Stomach (tissue), 9 donors: ENCODE results near the gene TET2. TPM values are rescaled to one million over a fixed set of nuclear protein-coding genes. Genes with fewer than 3 reads are reported as not detected.
"Not testable (repeated sequence)": the region's sequence is repeated elsewhere in the genome, so short reads cannot be mapped to it uniquely, and the experiment has no call there.

Experiments
- DNase-seq, 2 donors: peaks; one replicate each; pipeline versions ENCODE4 v3.0.0 to v3.0.0-alpha.2; 2013 to 2019
- H3K27ac ChIP-seq, 5 donors: fragments of 200-600 bp in 4 of 5; sonication (generic) in 4 of 5; one replicate each; pipeline ENCODE4 v1.5.1; 2013 to 2019; ENCODE audit warnings: mild to moderate bottlenecking in 1 of 5, moderate library complexity in 1 of 5
- H3K27me3 ChIP-seq, 3 donors: fragments of 200-600 bp; sonication (generic); one replicate each; pipeline ENCODE4 v1.5.1; 2017 to 2019; ENCODE audit warnings: mixed run types in 1 of 3
- H3K36me3 ChIP-seq, 4 donors: fragments of 200-600 bp; sonication (generic); 1 replicate in 3 of 4; 2 replicates in 1 of 4; pipeline ENCODE4 v1.5.1; 2016 to 2019
- H3K4me1 ChIP-seq, 4 donors: fragments of 200-600 bp; sonication (generic); one replicate each; pipeline ENCODE4 v1.5.1; 2016 to 2019
- H3K4me3 ChIP-seq, 4 donors: fragments of 200-600 bp; sonication (generic) in 3 of 4; one replicate each; pipeline ENCODE4 v1.5.1; 2016 to 2019; ENCODE audit warnings: mild to moderate bottlenecking in 1 of 4
- H3K9me3 ChIP-seq, 4 donors: fragments of 200-600 bp; sonication (generic); one replicate each; pipeline ENCODE4 v1.5.1; 2016 to 2019
- EP300 ChIP-seq: sonication (generic); formaldehyde crosslinking; IDR thresholded peaks from one replicate; pipeline ENCODE4 v1.6.1; 2017; ENCODE audit warnings: antibody characterized with exemption
- POLR2A ChIP-seq, 4 donors: fragments of 450-650 bp; IDR thresholded peaks; one replicate each; pipeline ENCODE4 v1.6.1; 2016; ENCODE audit warnings: antibody characterized with exemption in 4 of 4, control low read depth in 2 of 4, mild to moderate bottlenecking in 1 of 4, moderate library complexity in 1 of 4
- POLR2AphosphoS5 ChIP-seq, 3 donors: sonication (generic); formaldehyde crosslinking; IDR thresholded peaks; one replicate each; pipeline ENCODE4 v1.6.1; 2016; ENCODE audit warnings: antibody characterized with exemption in 3 of 3
- WGBS, 5 donors: extraction: QIAGEN DNeasy Blood & Tissue Kit in 3 of 5; methylation state at CpG; one replicate each; pipeline versions ENCODE4 v1.1.5 to v1.1.7; 2013 to 2018; 5-methylcytosine and 5-hydroxymethylcytosine counted together
- intact Hi-C: fragments of 100-400 bp; cut with DNase I; formaldehyde crosslinking; loops from one replicate; pipeline ENCODE4 v1.15.1; 2023; ENCODE audit warnings: low total_unique reads
- polyA plus RNA-seq, 3 donors: library from polyadenylated mRNA; stranded (reverse); fragments of 200-250 nt; gene quantifications; one replicate each; pipeline ENCODE4 v1.2.3, GENCODE V29; 2013
- total RNA-seq, 5 donors: library from RNA; depleted of rRNA; stranded (reverse); fragments of >200 nt; gene quantifications; one replicate each; pipeline versions ENCODE4 v1.1.0 to v1.2.3, GENCODE V29; 2014 to 2016
- TF ChIP-seq, protein P1 (sequence below), 7 experiments: fragments of 450-650 bp in 4 of 7; fragments of 200-600 bp in 3 of 7; sonication (generic) in 3 of 7; IDR thresholded peaks; one replicate each; pipeline ENCODE4 v1.5.1; 2016 to 2019; ENCODE audit warnings: antibody characterized with exemption in 7 of 7, control low read depth in 2 of 7, mild to moderate bottlenecking in 1 of 7
- donor health status: healthy with polysubstance abuse.
- donor health status: Bipolar disorder and iron deficiency.
- donor health status: healthy.

TET2 gene
- total and polyA plus RNA-seq, 8 donors = 1.7 to 30.3 (median 21.7) TPM

DNA sequence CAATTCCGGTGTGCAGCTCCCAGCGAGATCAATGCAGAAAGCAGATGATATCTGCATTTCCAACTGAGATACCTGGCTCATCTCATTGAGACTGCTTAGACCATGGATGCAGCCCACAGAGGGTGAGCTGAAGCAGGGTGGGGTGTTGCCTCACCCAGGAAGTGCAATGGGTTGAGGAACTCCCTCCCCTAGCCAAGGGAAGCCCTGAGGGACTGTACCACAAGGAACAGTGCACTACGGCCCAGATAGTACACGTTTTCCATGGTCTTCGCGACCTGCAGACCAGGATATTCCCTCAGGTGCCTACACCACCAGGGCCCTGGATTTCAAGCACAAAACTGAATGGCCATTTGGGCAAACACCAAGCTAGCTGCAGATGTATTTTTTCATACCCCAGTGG lies 150.0 kb downstream of the TET2 start:
- no peak for TF ChIP-seq POLR2A (IDR thresholded peaks at IDR 0.05)
- TF ChIP-seq, protein P1, sequence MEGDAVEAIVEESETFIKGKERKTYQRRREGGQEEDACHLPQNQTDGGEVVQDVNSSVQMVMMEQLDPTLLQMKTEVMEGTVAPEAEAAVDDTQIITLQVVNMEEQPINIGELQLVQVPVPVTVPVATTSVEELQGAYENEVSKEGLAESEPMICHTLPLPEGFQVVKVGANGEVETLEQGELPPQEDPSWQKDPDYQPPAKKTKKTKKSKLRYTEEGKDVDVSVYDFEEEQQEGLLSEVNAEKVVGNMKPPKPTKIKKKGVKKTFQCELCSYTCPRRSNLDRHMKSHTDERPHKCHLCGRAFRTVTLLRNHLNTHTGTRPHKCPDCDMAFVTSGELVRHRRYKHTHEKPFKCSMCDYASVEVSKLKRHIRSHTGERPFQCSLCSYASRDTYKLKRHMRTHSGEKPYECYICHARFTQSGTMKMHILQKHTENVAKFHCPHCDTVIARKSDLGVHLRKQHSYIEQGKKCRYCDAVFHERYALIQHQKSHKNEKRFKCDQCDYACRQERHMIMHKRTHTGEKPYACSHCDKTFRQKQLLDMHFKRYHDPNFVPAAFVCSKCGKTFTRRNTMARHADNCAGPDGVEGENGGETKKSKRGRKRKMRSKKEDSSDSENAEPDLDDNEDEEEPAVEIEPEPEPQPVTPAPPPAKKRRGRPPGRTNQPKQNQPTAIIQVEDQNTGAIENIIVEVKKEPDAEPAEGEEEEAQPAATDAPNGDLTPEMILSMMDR (IDR thresholded peaks at IDR 0.05) = no peak
- TF ChIP-seq EP300 = no peak
- TF ChIP-seq POLR2AphosphoS5 (IDR thresholded peaks at IDR 0.05) = no peak
- intact Hi-C loops = no loop called here
- DNase-seq = no peak
- Histone ChIP-seq H3K4me3 (no peak overlapping the region), H3K27me3 (no peaks in the 10 kb centered on the region), H3K9me3 (peaks cover 0 to 17% (median 14%) of the 10 kb centered on the region in 4 donors), H3K27ac (no peak overlapping the region), H3K36me3 (no peaks in the 10 kb centered on the region), H3K4me1 (no peaks in the 10 kb centered on the region)
- WGBS, 5 donors = 84 to 97% (median 91%) methylated on average over 6 of the region's 6 CpGs

DNA sequence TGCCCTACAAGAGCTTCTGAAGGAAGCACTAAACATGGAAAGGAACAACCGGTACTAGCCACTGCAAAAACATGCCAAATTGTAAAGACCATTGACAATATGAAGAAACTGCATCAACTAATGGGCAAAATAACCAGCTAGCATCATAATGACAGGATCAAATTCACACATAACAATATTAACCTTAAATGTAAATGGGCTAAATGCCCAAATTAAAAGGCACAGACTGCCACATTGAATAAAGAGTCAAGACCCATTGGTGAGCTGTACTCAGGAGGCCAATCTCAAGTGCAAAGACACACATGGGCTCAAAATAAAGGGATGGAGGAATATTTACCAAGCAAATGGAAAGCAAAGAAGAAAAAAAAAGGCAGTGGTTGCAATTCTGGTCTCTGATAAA lies 152.4 kb downstream of the TET2 start:
- H3K27ac ChIP-seq, intact Hi-C loops, H3K4me1 ChIP-seq, H3K4me3 ChIP-seq, H3K27me3 ChIP-seq, DNase-seq, H3K36me3 ChIP-seq: not testable (repeated sequence)
- H3K9me3 ChIP-seq = peaks cover 0 to 28% (median 19%) of the 10 kb centered on the region in 4 donors
- WGBS, 5 donors = 96 to 100% (median 100%) methylated on average over 1 of the region's 1 CpG

DNA sequence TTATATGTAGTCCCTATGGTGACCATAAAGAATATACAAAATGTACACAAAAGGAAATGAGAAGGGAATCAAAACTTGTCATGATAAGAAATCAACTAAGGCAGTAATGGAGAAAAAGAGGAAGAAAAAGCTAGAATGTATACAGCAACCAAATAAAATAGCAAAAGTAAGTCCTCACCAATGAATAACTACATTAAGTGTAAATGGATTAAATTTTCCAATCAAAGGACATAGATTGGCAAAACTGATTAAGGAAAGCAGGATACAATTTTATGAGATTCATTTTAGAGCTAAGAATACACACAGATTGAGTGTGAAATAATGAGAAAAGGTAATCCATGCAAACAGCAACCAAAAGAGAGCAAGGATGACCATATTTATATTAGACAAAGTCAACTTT lies 157.4 kb downstream of the TET2 start:
- no peak for DNase-seq
- Histone ChIP-seq H3K4me3 (no peak overlapping the region), H3K27me3 (no peaks in the 10 kb centered on the region), H3K9me3 (peaks cover 0 to 31% (median 17%) of the 10 kb centered on the region in 4 donors), H3K4me1 (no peaks in the 10 kb centered on the region), H3K36me3 (no peaks in the 10 kb centered on the region), H3K27ac (no peak overlapping the region)
- intact Hi-C loops = no loop called here
- TF ChIP-seq EP300 (no peak), POLR2AphosphoS5 (IDR thresholded peaks at IDR 0.05) (no peak), POLR2A (IDR thresholded peaks at IDR 0.05) (no peak)
- TF ChIP-seq, protein P1 (IDR thresholded peaks at IDR 0.05) = no peak

DNA sequence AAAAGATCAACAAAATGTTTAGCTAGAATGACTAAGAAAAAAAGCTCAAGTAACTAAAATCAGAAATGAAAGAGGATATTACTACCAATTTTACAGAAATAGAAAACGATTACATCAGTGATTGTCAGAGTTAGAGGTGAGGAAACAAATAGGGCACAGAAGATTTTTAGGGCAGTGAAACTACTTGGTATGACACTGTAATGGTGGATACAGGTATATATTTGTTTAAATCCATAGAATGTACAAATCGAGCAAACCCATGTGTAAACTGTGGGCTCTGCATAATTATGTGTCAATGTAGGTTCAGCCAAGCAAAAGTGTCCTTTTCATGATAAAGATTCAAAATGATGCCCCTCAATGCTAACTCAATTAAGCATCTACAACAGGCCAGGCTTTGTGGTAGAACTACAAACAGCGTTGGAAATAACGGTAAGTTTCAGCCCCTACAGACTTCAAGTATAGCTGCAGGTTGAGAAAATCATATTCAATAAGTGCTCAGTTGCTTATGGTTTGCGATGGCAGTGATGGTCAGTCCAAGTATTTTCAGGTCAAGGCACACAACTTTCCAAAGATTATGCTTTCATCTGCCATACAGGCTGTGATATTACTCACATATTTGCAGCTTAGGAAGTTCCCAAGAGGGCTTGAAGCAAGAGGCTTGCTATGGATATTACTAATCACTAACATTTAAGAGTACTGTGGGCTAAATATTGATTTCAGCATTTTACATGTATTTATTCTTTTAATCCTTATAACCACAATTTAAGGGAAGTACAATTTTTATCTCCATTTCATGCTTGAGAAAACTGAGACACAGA lies 158.6 kb downstream of the TET2 start:
- H3K4me1 ChIP-seq = no peaks in the 10 kb centered on the region
- H3K9me3 ChIP-seq = peaks cover 0 to 23% (median 10%) of the 10 kb centered on the region in 4 donors
- TF ChIP-seq POLR2AphosphoS5 (IDR thresholded peaks at IDR 0.05) (no peak), POLR2A (IDR thresholded peaks at IDR 0.05) (no peak), EP300 (no peak)
- TF ChIP-seq, protein P1 (IDR thresholded peaks at IDR 0.05) = no peak
- no peak for DNase-seq
- no peak overlapping the region for H3K4me3 ChIP-seq
- H3K36me3 ChIP-seq = no peaks in the 10 kb centered on the region
- intact Hi-C loops = no loop called here
- no peaks in the 10 kb centered on the region for H3K27me3 ChIP-seq
- no peak overlapping the region for H3K27ac ChIP-seq
- WGBS, 5 donors = 76 to 90% (median 85%) methylated on average over 5 of the region's 5 CpGs

DNA sequence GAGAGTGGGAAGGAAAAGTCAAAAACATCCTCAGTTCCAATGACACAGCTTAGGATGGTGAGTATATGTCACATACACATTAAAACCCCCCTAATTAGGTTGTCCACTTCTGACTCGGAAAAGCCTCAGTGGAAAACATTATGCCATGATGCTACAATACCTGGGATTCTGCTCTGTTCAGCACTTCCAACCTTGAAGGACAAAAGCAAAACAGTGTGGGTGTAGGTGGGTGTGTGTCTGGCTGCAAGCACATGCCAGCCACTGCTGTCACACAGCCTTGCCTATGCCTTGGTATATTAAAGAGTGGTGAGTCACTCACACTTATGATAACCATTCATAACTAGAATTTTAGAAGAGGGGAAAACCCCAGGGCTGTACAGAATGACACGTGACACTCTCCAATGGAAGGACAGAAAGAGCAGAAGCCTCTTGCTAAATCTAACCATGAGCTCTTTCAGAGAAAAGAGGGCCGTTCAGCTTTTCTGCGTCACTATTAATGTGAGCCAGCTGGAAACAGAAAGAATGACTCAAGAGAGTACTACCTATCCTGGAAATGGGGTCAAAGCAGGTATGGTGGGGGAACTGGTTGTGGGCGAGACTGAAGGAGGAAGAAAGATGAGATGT lies 159.6 kb downstream of the TET2 start:
- no peak overlapping the region for H3K4me3 ChIP-seq
- peak in 1 of 2 donors; percentile 8 for DNase-seq
- H3K9me3 ChIP-seq = peaks cover 0 to 28% (median 10%) of the 10 kb centered on the region in 4 donors
- H3K27me3 ChIP-seq = no peaks in the 10 kb centered on the region
- TF ChIP-seq POLR2A (IDR thresholded peaks at IDR 0.05) (no peak), POLR2AphosphoS5 (IDR thresholded peaks at IDR 0.05) (no peak), EP300 (no peak)
- TF ChIP-seq, protein P1 (IDR thresholded peaks at IDR 0.05) = no peak
- 66 to 75% (median 69%) methylated on average over 5 of the region's 5 CpGs for WGBS, 5 donors
- H3K27ac ChIP-seq = no peak overlapping the region
- no peaks in the 10 kb centered on the region for H3K4me1 ChIP-seq
- no peaks in the 10 kb centered on the region for H3K36me3 ChIP-seq
- intact Hi-C loops = no loop called here
